Peyer's patch (tissue), 4 donors: ENCODE data around the gene ZNF483. TPM values are rescaled to one million over a fixed set of nuclear protein-coding genes. Genes with fewer than 3 reads are reported as not detected.

Experiments
- DNase-seq, 3 donors: peaks; one replicate each; pipeline ENCODE4 v3.0.0-alpha.2; 2017 to 2019
- H3K27ac ChIP-seq, 4 donors: fragments of 200-600 bp; sonication (generic); one replicate each; pipeline ENCODE4 v1.5.1; 2016 to 2019
- H3K27me3 ChIP-seq, 2 donors: fragments of 200-600 bp; sonication (generic); one replicate each; pipeline ENCODE4 v1.5.1; 2019
- H3K36me3 ChIP-seq, 3 donors: fragments of 200-600 bp; sonication (generic); one replicate each; pipeline ENCODE4 v1.5.1; 2016 to 2019
- H3K4me1 ChIP-seq, 4 donors: fragments of 200-600 bp; sonication (generic); one replicate each; pipeline ENCODE4 v1.5.1; 2016 to 2019
- H3K4me3 ChIP-seq, 4 donors: fragments of 200-600 bp; sonication (generic); 1 replicate in 3 of 4; 2 replicates in 1 of 4; pipeline ENCODE4 v1.5.1; 2016 to 2019; ENCODE audit warnings: mild to moderate bottlenecking in 1 of 4
- H3K9me3 ChIP-seq, 4 donors: fragments of 200-600 bp; sonication (generic); one replicate each; pipeline ENCODE4 v1.5.1; 2016 to 2019; ENCODE audit warnings: mild to moderate bottlenecking in 1 of 4
- CTCF ChIP-seq, 6 experiments: fragments of 450-650 bp in 4 of 6; fragments of 200-600 bp in 2 of 6; sonication (generic) in 1 of 6; IDR thresholded peaks; one replicate each; pipeline ENCODE4 v1.5.1; 2017 to 2019; ENCODE audit warnings: antibody characterized with exemption in 6 of 6, mild to moderate bottlenecking in 3 of 6, moderate library complexity in 1 of 6
- POLR2A ChIP-seq, 2 donors: fragments of 450-650 bp; IDR thresholded peaks; one replicate each; pipeline ENCODE4 v1.5.1; 2017; ENCODE audit warnings: antibody characterized with exemption in 2 of 2, mild to moderate bottlenecking in 2 of 2, moderate library complexity in 2 of 2
- total RNA-seq, 4 donors: library from RNA; depleted of rRNA; stranded (reverse); fragments of >200 nt; gene quantifications; one replicate each; pipeline ENCODE4 v1.1.0, GENCODE V29; 2016

ZNF483 gene
- 1 to 10 TPM; 1.6 to 5.8 (median 2.7) TPM for total RNA-seq

- Histone ChIP-seq H3K4me1 (peaks cover 0 to 10% (median 0%) of the 10 kb centered on the region in 4 donors), H3K4me3 (peak within 1 kb of the TSS; percentile 67 to 92 (median 75)), H3K9me3 (no peaks in the 10 kb centered on the region), H3K27me3 (peaks cover 0 to 3% of the 10 kb centered on the region in 2 donors), H3K27ac (peak within 1 kb of the TSS in 3 of 4 donors; percentile 42 to 68 (median 51)), H3K36me3 (no peaks in the 10 kb centered on the region)
- DNase-seq: peak; percentile 41 to 78 (median 73)
- TF ChIP-seq POLR2A (IDR thresholded peaks at IDR 0.05): no peak
- no peak for TF ChIP-seq CTCF (IDR thresholded peaks at IDR 0.05)
Measured at GRCh38 chr9:111525056-111525977, at the start of gene ZNF483. ZNF483 (plus strand) TSS chr9:111525179; CDS start chr9:111527396, 2,217 bp downstream.

GRCh38 chr9:111475195-111475594 is 49.8 kb upstream of the ZNF483 start:
- H3K4me3 ChIP-seq: no peak overlapping the region
- TF ChIP-seq POLR2A (IDR thresholded peaks at IDR 0.05): no peak
- no peak for TF ChIP-seq CTCF (IDR thresholded peaks at IDR 0.05)
- H3K27me3 ChIP-seq: no peaks in the 10 kb centered on the region
- H3K36me3 ChIP-seq: no peaks in the 10 kb centered on the region
- peaks cover 0 to 25% (median 0%) of the 10 kb centered on the region in 4 donors for H3K4me1 ChIP-seq
- no peaks in the 10 kb centered on the region for H3K9me3 ChIP-seq
- DNase-seq: no peak
- no peak overlapping the region for H3K27ac ChIP-seq

GRCh38 chr9:111477677-111478076 is 47.3 kb upstream of the ZNF483 start:
- no peaks in the 10 kb centered on the region for H3K9me3 ChIP-seq
- peaks cover 0 to 20% (median 0%) of the 10 kb centered on the region in 4 donors for H3K4me1 ChIP-seq

GRCh38 chr9:111481885-111482636 is 42.9 kb upstream of the ZNF483 start:
- H3K36me3 ChIP-seq: no peaks in the 10 kb centered on the region
- no peaks in the 10 kb centered on the region for H3K9me3 ChIP-seq
- H3K27ac ChIP-seq: peak overlapping the region; percentile 96 to 99 (median 98)
- H3K4me1 ChIP-seq: peaks cover 0 to 6% (median 0%) of the 10 kb centered on the region in 4 donors
- TF ChIP-seq POLR2A (IDR thresholded peaks at IDR 0.05): no peak
- no peak for TF ChIP-seq CTCF (IDR thresholded peaks at IDR 0.05)
- H3K4me3 ChIP-seq: peak overlapping the region; percentile 82 to 98 (median 92)
- H3K27me3 ChIP-seq: no peaks in the 10 kb centered on the region
- DNase-seq: no peak

More at GRCh38 chr9:111477677-111478076, 47.3 kb upstream of the ZNF483 start:
- DNase-seq: no peak
- no peak overlapping the region for H3K4me3 ChIP-seq
- no peaks in the 10 kb centered on the region for H3K36me3 ChIP-seq
- H3K27me3 ChIP-seq: no peaks in the 10 kb centered on the region
- TF ChIP-seq CTCF (IDR thresholded peaks at IDR 0.05): no peak
- no peak for TF ChIP-seq POLR2A (IDR thresholded peaks at IDR 0.05)
- H3K27ac ChIP-seq: no peak overlapping the region

GRCh38 chr9:111482694-111483438 is 42.1 kb upstream of the ZNF483 start:
- Histone ChIP-seq H3K27me3 (no peaks in the 10 kb centered on the region), H3K36me3 (no peaks in the 10 kb centered on the region), H3K4me3 (peak overlapping the region; percentile 82 to 98 (median 92)), H3K27ac (peak overlapping the region; percentile 96 to 99 (median 98)), H3K4me1 (peaks cover 0 to 6% (median 0%) of the 10 kb centered on the region in 4 donors), H3K9me3 (no peaks in the 10 kb centered on the region)
- peak; percentile 80 to 91 (median 85) for DNase-seq
- TF ChIP-seq POLR2A (IDR thresholded peaks at IDR 0.05) (peak; percentile 63 to 75), CTCF (IDR thresholded peaks at IDR 0.05) (no peak)
